HUDEP-2 (cell line): ENCODE measurements around the gene IDUA.
A peak's percentile ranks its signal among the peaks of the same experiment; 100 is the strongest.

ENCODE experiments used
- DNase-seq, 76 experiments: peaks; one replicate each; lab custom pipeline; 2025; ENCODE audit not compliant: unreplicated experiment in 76 of 76; lab: John Stamatoyannopoulos, UW

IDUA gene

GRCh38 chr4:985123-985830 is 1.6 kb upstream of the IDUA start:
- peak in 70 of 76 experiments; percentile 9 to 86 (median 72) for DNase-seq

- peak in 1 of 76 experiments; percentile 46 for DNase-seq
Measured at GRCh38 chr4:986428-986878, 391 bp upstream of the IDUA start.

GRCh38 chr4:987624-988513 is 1.0 kb downstream of the IDUA start:
- no peak for DNase-seq

- peak in 2 of 76 experiments; percentile 13 to 14 for DNase-seq
Measured at GRCh38 chr4:988726-989721, 2.2 kb downstream of the IDUA start.

DNA sequence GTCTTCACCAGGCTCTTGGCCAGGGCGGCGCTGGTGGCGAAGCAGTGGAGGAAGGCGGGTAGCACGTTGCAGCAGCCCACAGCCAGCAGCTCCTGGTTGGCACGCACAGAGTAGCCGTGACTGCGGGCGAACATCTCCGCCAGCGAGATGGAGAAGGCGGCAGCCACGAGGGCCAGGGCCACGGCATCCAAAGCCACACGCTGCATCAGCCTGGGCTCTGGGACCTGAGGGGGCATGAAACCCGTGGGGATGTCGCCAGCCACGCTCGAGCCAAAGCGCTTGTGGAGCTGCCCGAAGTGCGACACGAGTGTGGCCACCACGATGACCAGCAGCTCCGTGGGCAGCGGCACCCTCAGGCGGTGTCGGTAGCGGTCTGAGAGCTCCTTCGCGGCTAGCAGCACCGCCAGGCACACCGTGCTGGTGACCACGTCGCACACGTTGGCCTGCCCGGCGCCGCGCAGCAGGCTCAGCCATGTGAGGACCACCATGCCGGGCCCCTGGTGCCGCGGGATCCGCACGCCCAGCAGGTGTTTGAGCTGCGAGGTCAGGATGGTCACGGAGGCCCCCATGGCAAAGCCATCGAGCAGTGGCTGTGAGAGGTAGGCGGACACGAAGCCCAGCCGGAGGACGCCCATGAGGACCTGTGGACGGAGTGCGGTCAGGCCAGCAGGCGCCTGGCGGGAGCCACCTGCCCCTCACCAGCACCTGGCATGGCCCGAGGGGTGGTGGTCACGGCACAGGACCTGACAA is 3.1 kb downstream of the IDUA start:
- DNase-seq: no peak

DNA sequence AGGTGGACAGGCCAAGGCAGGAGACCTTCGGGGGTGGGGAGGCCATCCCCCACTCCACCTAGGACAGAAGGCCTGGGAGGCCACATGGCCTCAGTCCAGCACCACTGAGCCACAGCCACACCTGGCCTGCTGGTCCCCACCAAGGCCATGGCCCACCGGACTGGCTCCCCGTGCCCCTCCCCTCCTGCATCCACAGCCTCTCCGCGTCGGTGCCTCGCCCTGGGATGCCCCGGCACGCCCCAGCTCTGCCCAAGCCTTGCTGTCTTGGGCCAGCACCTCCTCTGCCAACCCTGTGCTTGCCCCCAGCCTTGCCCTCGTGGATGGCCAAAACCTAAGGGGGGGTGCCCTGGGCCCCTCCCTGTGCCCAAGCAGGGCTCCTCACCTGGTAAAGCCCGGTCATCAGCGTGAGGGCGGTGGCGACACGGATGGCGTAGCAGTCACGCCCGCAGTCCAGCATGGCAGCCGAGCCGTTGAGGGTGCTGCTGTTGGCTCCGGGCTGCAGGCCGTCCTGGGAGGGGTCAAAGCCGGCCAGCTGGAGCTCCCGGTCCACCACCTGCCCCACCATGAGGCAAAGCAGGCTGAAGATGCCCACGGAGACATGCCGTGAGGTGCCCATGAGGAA is 4.0 kb downstream of the IDUA start:
- no peak for DNase-seq

DNA sequence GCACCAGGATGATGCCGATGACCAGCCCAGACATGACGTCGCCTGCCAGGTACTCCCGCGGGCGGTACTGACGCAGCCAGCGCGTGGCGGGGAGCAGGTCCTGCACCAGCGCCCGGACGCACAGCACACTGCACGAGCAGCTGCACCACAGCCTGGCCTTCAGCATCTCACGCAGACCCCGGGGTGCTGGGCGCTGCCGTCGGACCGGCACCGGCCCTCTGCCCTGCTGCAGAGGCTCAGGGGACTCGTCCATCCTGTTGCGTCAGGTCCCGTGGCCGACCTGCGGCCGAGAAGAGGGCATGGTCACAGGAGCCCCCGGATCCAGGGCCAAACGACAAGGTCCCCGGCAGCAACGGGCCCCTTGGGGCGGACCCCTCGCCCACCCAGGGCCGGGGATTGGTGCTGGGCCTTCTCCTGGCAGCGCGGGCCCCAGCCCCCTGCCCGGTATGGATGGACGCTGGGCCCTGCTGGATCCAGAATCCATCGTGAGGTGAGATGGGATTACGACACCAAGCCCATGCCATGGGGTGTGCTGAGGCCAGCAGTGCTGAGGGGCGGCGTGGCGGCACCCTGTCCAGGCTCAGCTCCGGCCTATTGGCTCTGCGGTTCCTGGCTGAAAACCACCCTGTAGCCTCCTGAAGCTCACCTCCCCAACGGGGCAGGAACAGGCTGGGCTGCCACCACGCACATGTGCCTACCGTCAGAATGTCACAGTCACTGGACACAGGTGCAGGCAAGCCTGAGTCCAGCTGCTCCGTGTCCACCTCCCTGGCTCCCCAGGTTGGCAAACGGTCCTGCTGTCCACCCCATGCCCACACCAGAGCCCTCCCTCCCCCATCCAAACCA is 4.8 kb downstream of the IDUA start:
- no peak for DNase-seq

DNA sequence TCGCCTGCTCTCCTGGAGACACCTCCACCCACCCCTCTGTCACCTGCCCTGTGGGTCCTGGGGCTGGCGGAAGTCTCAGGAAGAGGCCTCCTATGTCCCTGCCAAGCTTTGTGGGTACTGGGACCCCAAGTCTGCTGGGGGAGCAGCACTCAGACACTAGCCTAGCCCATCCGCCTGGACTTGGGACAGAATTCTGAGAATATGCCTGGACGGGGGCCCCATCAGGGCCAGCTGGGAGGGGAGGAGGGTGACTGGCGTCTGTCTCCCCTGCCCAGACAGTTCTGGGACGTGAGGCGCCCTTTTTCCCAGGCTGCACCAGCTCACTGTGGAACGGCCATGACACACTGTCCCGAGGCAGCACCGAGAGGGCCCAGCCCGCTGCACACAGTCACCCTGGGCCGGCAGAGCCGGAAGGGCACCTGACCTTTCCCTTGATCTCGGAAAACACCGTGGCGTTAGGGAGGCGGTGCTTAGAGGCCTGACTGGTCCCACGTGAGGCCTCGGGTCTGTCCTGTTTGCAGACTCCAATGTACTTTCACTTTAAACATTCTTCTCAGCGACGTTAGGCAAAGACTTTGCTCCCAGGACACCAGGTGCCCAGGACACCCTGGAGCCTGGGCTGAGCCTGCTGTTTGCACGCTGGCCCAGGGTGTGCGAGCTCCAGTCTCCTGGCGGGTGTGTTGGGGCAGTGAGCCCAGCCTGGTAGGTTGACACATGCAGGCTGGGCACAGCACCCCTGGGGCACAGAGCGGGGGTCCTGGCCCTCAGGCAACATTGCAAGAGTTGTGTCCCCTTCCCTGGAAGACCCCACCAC is 5.7 kb downstream of the IDUA start:
- DNase-seq: no peak

GRCh38 chr4:993111-994029 is 6.5 kb downstream of the IDUA start, which contains the start of gene SLC26A1:
SLC26A1 (minus strand) TSS chr4:993404; CDS start chr4:991703, 1,701 bp downstream.
- DNase-seq: no peak

- peak in 6 of 76 experiments; percentile 14 to 61 (median 32) for DNase-seq
Measured at GRCh38 chr4:995311-996026, 8.6 kb downstream of the IDUA start.

GRCh38 chr4:996030-996996 is 9.5 kb downstream of the IDUA start:
- DNase-seq: peak in 74 of 76 experiments; percentile 39 to 94 (median 80)

DNA sequence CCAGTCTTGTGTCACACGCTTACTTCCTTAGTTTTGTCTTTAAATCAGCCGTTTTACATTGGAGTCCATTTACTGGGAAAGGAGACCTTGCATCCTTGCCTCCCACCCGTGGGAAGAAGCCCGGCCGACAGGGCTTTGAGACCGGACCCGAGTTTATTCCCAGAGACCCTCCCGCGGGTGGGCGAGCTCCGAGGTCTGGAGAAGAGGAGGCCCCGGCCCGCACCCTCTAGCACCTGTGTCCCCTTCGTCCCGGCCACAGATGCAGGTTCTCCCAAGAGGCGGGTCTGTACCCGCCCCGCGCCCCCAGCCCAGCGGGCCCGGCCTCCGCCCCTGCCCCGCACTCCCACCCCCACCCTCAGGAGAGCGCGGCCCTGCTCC is 10.1 kb downstream of the IDUA start:
- peak in 6 of 76 experiments; percentile 19 to 67 (median 38) for DNase-seq

- peak in 25 of 76 experiments; percentile 12 to 73 (median 37) for DNase-seq
Measured at GRCh38 chr4:997375-998071, 10.7 kb downstream of the IDUA start.

- peak in 16 of 76 experiments; percentile 6 to 62 (median 37) for DNase-seq
Measured at GRCh38 chr4:998096-998691, 11.3 kb downstream of the IDUA start.
